Suprapubic skin (tissue), 4 donors: ENCODE measurements around the gene RBM4. TPM values are rescaled to one million over a fixed set of nuclear protein-coding genes. Genes with fewer than 3 reads are reported as not detected.

ENCODE experiments used
- DNase-seq, 2 donors: peaks; one replicate each; pipeline ENCODE4 v3.0.0-alpha.2; 2019; ENCODE audit warnings: low spot score in 2 of 2
- H3K27ac ChIP-seq: fragments of 200-600 bp; sonication (generic); one replicate; pipeline ENCODE4 v1.5.1; 2019
- H3K27me3 ChIP-seq: fragments of 200-600 bp; sonication (generic); one replicate; pipeline ENCODE4 v1.5.1; 2019
- H3K36me3 ChIP-seq: fragments of 200-600 bp; sonication (generic); one replicate; pipeline ENCODE4 v1.5.1; 2019
- H3K4me1 ChIP-seq: fragments of 200-600 bp; sonication (generic); one replicate; pipeline ENCODE4 v1.5.1; 2019
- H3K4me3 ChIP-seq: fragments of 200-600 bp; sonication (generic); one replicate; pipeline ENCODE4 v1.5.1; 2019; ENCODE audit warnings: mild to moderate bottlenecking
- H3K9me3 ChIP-seq: fragments of 200-600 bp; sonication (generic); one replicate; pipeline ENCODE4 v1.5.1; 2019
- CTCF ChIP-seq, 2 donors: fragments of 200-600 bp in 1 of 2; fragments of 450-650 bp in 1 of 2; sonication (generic) in 1 of 2; IDR thresholded peaks; one replicate each; pipeline ENCODE4 v1.5.1; 2016 to 2019; ENCODE audit warnings: antibody characterized with exemption in 2 of 2, mild to moderate bottlenecking in 1 of 2, moderate library complexity in 1 of 2
- EP300 ChIP-seq: sonication (generic); formaldehyde crosslinking; IDR thresholded peaks from one replicate; pipeline ENCODE4 v1.6.1; 2017; ENCODE audit warnings: antibody characterized with exemption
- POLR2A ChIP-seq, 2 donors: fragments of 450-650 bp; IDR thresholded peaks; one replicate each; pipeline ENCODE4 v1.6.1; 2017; ENCODE audit warnings: antibody characterized with exemption in 2 of 2, mild to moderate bottlenecking in 2 of 2, moderate library complexity in 2 of 2
- POLR2AphosphoS5 ChIP-seq, 3 donors: sonication (generic); formaldehyde crosslinking; IDR thresholded peaks; one replicate each; pipeline ENCODE4 v1.6.1; 2017; ENCODE audit warnings: antibody characterized with exemption in 3 of 3
- WGBS: methylation state at CpG from one replicate; pipeline ENCODE4 v1.1.5; 2018; 5-methylcytosine and 5-hydroxymethylcytosine counted together
- total RNA-seq, 4 donors: library from RNA; depleted of rRNA; stranded (reverse); fragments of >200 nt; gene quantifications; one replicate each; pipeline ENCODE4 v1.1.0, GENCODE V29; 2016

Gene RBM4
- total RNA-seq, 4 donors from 2014 or later = 82.5 to 100.0 (median 91.4) TPM

DNA sequence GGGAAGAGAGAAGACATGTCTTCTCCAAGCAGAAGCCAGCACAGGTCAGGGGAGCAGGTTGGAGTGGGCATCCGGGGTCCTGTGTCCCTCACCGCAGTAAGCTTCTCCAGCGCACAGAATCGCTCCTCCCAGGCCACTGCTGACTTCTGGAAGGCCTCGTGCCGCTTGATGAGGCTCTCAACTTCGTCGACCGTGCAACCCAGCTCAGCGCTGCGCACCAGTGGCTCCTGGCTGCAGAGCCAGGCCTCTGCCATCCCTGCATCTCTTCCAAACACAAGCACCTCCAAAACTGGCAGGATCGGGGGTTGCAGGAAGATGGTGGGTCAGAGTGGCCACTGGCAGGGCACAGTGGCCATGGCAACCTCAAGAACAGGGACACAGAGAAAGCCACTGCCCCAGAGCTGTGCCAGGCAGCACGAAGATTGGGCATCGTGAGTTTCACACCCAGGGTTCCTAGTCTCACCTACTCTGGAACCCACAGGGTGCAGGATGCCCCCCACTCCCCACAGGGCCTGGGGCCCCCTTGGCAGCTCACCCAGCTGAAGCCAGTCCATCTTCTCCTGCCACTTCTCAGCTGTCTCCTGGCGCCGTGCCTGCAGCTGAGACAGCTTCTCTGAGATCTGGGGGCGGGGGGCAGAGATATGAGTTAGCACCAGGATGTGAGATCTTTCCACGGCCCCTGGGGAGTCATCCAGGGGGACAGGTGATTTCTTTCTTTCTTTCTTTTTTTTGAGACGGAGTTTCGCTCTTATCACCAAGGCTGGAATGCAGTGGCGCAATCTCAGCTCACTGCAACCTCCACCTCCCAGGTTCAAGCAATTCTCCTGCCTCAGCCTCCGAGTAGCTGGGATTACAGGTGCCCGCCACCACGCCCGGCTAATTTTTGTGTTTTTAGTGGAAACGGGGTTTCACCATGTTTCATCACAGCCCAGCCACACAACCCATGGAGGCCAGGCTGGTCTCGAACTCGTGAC lies 50.3 kb downstream of the RBM4 start:
- Histone ChIP-seq H3K4me1 (peaks cover 35% of the 10 kb centered on the region), H3K36me3 (peaks cover 60% of the 10 kb centered on the region), H3K4me3 (no peak overlapping the region), H3K27ac (no peak overlapping the region), H3K27me3 (no peaks in the 10 kb centered on the region), H3K9me3 (no peaks in the 10 kb centered on the region)
- 84% methylated on average over 21 of the region's 28 CpGs for WGBS
- TF ChIP-seq POLR2A (IDR thresholded peaks at IDR 0.05) = no peak
- TF ChIP-seq POLR2AphosphoS5 (IDR thresholded peaks at IDR 0.05) = no peak
- no peak for TF ChIP-seq EP300
- no peak for TF ChIP-seq CTCF (IDR thresholded peaks at IDR 0.05)
- peak in 1 of 2 donors; percentile 59 for DNase-seq

DNA sequence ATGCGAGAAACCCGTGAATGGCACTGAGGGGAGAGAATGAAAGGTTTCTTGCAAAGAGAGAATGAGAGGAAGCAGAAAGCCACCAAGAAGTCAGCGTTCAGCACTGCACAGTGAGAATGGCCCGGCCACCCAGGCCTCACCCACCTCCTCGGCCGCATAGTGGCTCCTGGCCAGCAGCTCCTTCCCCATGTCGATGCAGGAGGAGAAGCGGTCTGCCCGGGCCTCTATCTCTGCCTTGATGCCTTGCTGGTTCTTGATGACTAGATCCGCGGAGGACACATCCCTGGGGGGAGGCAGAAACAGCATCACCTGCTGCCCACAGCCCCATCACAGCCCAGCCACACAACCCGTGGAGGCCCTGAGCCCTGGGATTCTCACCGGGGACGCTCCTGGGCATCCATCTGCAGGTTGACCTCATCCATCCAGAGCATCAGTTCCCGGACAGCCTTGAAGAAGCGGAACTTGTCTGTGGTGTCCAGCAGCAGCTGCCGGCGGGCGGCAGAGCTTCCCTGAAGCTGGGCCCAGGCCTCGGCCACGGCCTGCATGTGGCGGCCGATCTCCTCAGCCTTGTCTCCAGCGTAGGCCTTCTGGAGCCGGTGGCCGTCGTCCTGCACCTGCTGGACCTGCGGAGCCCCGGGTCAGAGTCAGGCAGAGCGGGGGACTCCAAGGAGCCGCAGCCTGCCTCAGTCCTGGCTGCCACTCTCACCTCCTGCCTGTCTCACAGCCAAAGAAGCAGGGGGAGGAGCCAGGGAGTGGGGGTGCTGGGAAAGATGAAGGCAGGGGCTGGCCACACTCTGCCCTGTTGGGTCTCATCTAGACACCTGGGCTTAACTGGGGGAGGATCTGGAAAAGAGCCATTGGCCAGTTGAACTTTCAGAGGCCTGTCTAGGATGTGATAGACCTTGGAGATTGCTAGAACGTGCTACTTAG lies 51.4 kb downstream of the RBM4 start:
- WGBS = 88% methylated on average over 15 of the region's 32 CpGs
- DNase-seq = peak in 1 of 2 donors; percentile 45
- H3K27me3 ChIP-seq = no peaks in the 10 kb centered on the region
- no peaks in the 10 kb centered on the region for H3K9me3 ChIP-seq
- TF ChIP-seq EP300 (no peak), POLR2A (IDR thresholded peaks at IDR 0.05) (no peak), CTCF (IDR thresholded peaks at IDR 0.05) (no peak), POLR2AphosphoS5 (IDR thresholded peaks at IDR 0.05) (no peak)
- H3K4me3 ChIP-seq = no peak overlapping the region
- H3K36me3 ChIP-seq = peaks cover 56% of the 10 kb centered on the region
- peaks cover 38% of the 10 kb centered on the region for H3K4me1 ChIP-seq
- no peak overlapping the region for H3K27ac ChIP-seq

DNA sequence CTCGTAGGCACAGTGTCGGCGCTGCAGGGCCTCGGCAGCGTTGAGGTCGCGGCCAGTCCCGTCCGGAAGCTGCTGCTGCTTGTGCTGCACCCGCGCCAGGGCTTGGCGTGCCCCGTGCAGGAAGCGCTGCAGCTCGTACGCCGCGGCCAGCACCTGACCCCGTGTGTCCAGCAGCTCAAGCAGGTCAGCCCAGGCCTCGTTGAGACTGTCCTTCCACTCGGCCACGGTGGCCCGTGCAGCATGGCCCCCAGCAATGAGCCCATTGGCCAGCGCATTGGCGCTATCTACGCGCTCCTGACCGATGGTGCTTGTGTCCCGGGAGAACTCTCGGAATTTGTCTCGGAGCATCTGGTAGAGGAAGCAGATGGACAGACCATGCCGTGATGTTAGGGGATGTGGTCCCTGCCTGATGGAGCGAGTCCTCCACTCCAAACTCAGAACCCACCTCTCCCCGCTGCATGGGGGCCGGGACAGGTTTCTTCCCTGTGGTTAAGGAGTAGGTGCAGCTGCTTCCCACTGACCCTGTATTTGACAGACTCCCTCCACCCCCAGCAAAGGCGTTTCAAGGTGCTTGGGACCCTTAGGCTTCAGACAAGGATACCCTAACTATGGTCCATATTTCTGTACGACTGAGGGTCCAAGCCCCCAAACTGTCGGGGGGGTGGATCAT lies 52.9 kb downstream of the RBM4 start:
- peaks cover 69% of the 10 kb centered on the region for H3K36me3 ChIP-seq
- H3K27ac ChIP-seq = no peak overlapping the region
- no peaks in the 10 kb centered on the region for H3K27me3 ChIP-seq
- no peaks in the 10 kb centered on the region for H3K9me3 ChIP-seq
- peaks cover 27% of the 10 kb centered on the region for H3K4me1 ChIP-seq
- DNase-seq = no peak
- no peak overlapping the region for H3K4me3 ChIP-seq
- TF ChIP-seq EP300 (no peak), POLR2A (IDR thresholded peaks at IDR 0.05) (no peak), CTCF (IDR thresholded peaks at IDR 0.05) (no peak), POLR2AphosphoS5 (IDR thresholded peaks at IDR 0.05) (no peak)
- WGBS = 95% methylated on average over 21 of the region's 38 CpGs

DNA sequence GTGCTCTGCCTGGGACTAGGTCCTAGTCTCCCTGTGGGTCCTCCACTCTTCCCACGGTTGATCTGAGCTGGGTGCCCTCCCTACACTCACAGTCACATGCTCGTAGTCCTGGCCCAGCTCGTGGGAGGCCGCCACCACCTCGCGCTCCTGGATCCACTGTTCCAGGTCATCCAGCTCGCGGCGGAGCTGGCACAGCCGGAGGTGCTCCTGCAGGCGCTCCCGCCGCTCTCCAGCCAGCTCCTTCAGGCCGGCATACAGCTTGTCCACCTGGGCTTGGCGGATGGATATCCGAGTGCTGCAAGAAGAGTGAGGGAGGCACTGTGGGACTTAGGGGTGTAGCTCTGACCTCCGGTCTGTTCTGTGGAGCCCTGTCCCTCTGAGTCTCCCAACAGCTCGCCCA lies 53.9 kb downstream of the RBM4 start:
- Histone ChIP-seq H3K4me3 (no peak overlapping the region), H3K36me3 (peaks cover 77% of the 10 kb centered on the region), H3K4me1 (peaks cover 20% of the 10 kb centered on the region), H3K27me3 (no peaks in the 10 kb centered on the region), H3K9me3 (no peaks in the 10 kb centered on the region), H3K27ac (no peak overlapping the region)
- 93% methylated on average over 18 of the region's 18 CpGs for WGBS
- TF ChIP-seq CTCF (IDR thresholded peaks at IDR 0.05) (no peak), POLR2AphosphoS5 (IDR thresholded peaks at IDR 0.05) (no peak), EP300 (no peak), POLR2A (IDR thresholded peaks at IDR 0.05) (no peak)
- DNase-seq = no peak
